Naive thymus-derived CD4-positive, alpha-beta T cell (primary cell): ENCODE measurements around the gene CELF5. TPM values are rescaled to one million over a fixed set of nuclear protein-coding genes. Genes with fewer than 3 reads are reported as not detected.

Experiments
- ATAC-seq: fragments of 150-1000 bp; cut with Tn5 transposase; 2 replicates; pipeline ENCODE4 v1.10.0; 2021; ENCODE audit warnings: mild to moderate bottlenecking, moderate library complexity
- CTCF ChIA-PET: fragments of 350-600 bp; sonication (Branson Sonifier 250); formaldehyde crosslinking; loops from one replicate; lab custom pipeline; 2021; ENCODE audit warnings: antibody characterized with exemption; lab: Charles Lee
- POLR2A ChIA-PET: fragments of 350-600 bp; sonication (Branson Sonifier 250); formaldehyde crosslinking; loops from one replicate; lab custom pipeline; 2021; ENCODE audit warnings: antibody characterized with exemption, inconsistent platforms; lab: Charles Lee
- DNase-seq, 9 donors: peaks; one replicate each; pipeline versions ENCODE4 v3.0.0 to v3.0.0-alpha.2; 2020 to 2022; ENCODE audit warnings: mixed read lengths in 1 of 9
- H3K27ac ChIP-seq: one replicate; pipeline ENCODE4 v1.7.0; 2013; ENCODE audit warnings: mild to moderate bottlenecking, low read depth, low read length, moderate library complexity
- H3K27me3 ChIP-seq, 2 donors: one replicate each; pipeline ENCODE4 v1.7.0; 2013; ENCODE audit warnings: low read length in 2 of 2, mild to moderate bottlenecking in 2 of 2, moderate library complexity in 2 of 2; ENCODE audit not compliant: control insufficient read depth in 2 of 2, insufficient read depth in 2 of 2
- H3K36me3 ChIP-seq, 3 experiments: 1 replicate in 2 of 3; 2 replicates in 1 of 3; pipeline ENCODE4 v1.7.0; 2013; ENCODE audit warnings: low read length in 3 of 3, mild to moderate bottlenecking in 3 of 3, moderate library complexity in 1 of 3; ENCODE audit not compliant: insufficient read depth in 3 of 3, control insufficient read depth in 2 of 3
- H3K4me1 ChIP-seq, 2 donors: one replicate each; pipeline ENCODE4 v1.7.0; 2013; ENCODE audit warnings: low read length in 2 of 2, mild to moderate bottlenecking in 2 of 2, moderate library complexity in 1 of 2; ENCODE audit not compliant: control insufficient read depth in 2 of 2, insufficient read depth in 2 of 2
- H3K4me3 ChIP-seq: 2 replicates; pipeline ENCODE4 v1.7.0; 2013; ENCODE audit warnings: mild to moderate bottlenecking, low read length
- H3K9me3 ChIP-seq, 3 experiments: 1 replicate in 2 of 3; 2 replicates in 1 of 3; pipeline ENCODE4 v1.7.0; 2013; ENCODE audit warnings: low read length in 3 of 3; ENCODE audit not compliant: control insufficient read depth in 2 of 3
- H3K27ac Mint-ChIP-seq, 9 donors: one replicate each; pipeline ENCODE4 v1.8.0; 2020 to 2022; ENCODE audit warnings: mixed read lengths in 9 of 9, mild to moderate bottlenecking in 8 of 9, moderate library complexity in 5 of 9, inconsistent platforms in 2 of 9
- H3K27me3 Mint-ChIP-seq, 5 donors: one replicate each; pipeline ENCODE4 v1.8.0; 2021 to 2022; ENCODE audit warnings: mixed read lengths in 5 of 5, mild to moderate bottlenecking in 1 of 5
- H3K36me3 Mint-ChIP-seq, 5 donors: one replicate each; pipeline ENCODE4 v1.8.0; 2020 to 2022; ENCODE audit warnings: mixed read lengths in 5 of 5, mild to moderate bottlenecking in 3 of 5, inconsistent platforms in 1 of 5
- H3K4me1 Mint-ChIP-seq, 7 donors: one replicate each; pipeline ENCODE4 v1.8.0; 2020 to 2022; ENCODE audit warnings: mixed read lengths in 7 of 7, mild to moderate bottlenecking in 3 of 7, inconsistent platforms in 1 of 7
- H3K4me3 Mint-ChIP-seq, 10 donors: one replicate each; pipeline ENCODE4 v1.8.0; 2020 to 2022; ENCODE audit warnings: mild to moderate bottlenecking in 10 of 10, mixed read lengths in 10 of 10, moderate library complexity in 6 of 10, inconsistent platforms in 2 of 10
- H3K9me3 Mint-ChIP-seq, 11 donors: one replicate each; pipeline ENCODE4 v1.8.0; 2020 to 2022; ENCODE audit warnings: mixed read lengths in 11 of 11, mild to moderate bottlenecking in 4 of 11, inconsistent platforms in 1 of 11, moderate library complexity in 1 of 11
- intact Hi-C, 2 donors: fragments of 100-400 bp; cut with micrococcal nuclease; formaldehyde crosslinking; loops; one replicate each; pipeline ENCODE4 v1.15.1; 2023
- polyA plus RNA-seq, 2 donors: library from polyadenylated mRNA; unstranded; fragments of 300-500 nt; fragmentation: Illumina TruSeq; gene quantifications; one replicate each; pipeline ENCODE4 v1.2.3, GENCODE V29; 2021
- total RNA-seq, 6 experiments: library from RNA in 5 of 6; stranded (reverse) in 5 of 6; gene quantifications; 1 replicate in 5 of 6; 2 replicates in 1 of 6; pipeline ENCODE4 v1.2.3 and lab custom pipeline; 2021 to 2026

The CELF5 gene
- total and polyA plus RNA-seq, 7 experiments from 2014 or later: 0.16 to 0.27 (median 0.17) TPM; not detected in 2

GRCh38 chr19:3282155-3282554 is 57.7 kb downstream of the CELF5 start:
- peaks cover 10 to 15% of the 10 kb centered on the region in 2 donors for H3K4me1 ChIP-seq
- no peak overlapping the region for H3K27ac ChIP-seq
- POLR2A ChIA-PET: no interaction called here
- no peaks in the 10 kb centered on the region for H3K27me3 ChIP-seq
- H3K4me3 ChIP-seq: no peak overlapping the region
- H3K9me3 Mint-ChIP-seq: peaks cover 0 to 2% (median 0%) of the 10 kb centered on the region in 11 donors
- no peaks in the 10 kb centered on the region for H3K9me3 ChIP-seq
- H3K4me3 Mint-ChIP-seq: no peak overlapping the region
- DNase-seq (no peak), ATAC-seq (no peak)
- peaks cover 0 to 12% (median 0%) of the 10 kb centered on the region in 5 donors for H3K27me3 Mint-ChIP-seq
- intact Hi-C loops: no loop called here
- no peaks in the 10 kb centered on the region for H3K36me3 Mint-ChIP-seq
- H3K4me1 Mint-ChIP-seq: peaks cover 0 to 22% (median 10%) of the 10 kb centered on the region in 7 donors
- no peaks in the 10 kb centered on the region for H3K36me3 ChIP-seq
- peak overlapping the region in 1 of 9 donors; percentile 22 for H3K27ac Mint-ChIP-seq
- CTCF ChIA-PET: no interaction called here

DNA sequence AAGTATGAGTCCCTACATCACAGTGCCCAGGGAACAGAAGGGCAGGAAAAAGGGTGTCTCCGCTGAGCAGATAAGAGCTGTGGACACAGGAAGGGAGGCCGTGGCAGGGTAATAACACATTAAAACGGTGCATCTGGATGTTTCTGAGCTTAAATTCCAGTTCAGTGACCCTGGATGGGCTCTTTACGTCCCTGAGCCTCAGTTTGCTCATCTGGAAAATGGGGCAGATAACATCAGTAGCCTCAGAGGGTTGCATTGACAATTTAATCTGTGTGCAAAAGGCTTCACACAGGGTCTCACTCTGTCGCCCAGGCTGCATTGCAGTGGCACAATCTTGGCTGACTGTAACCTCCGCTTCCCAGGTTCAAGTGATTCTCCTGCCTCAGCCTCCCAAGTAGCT is 58.1 kb downstream of the CELF5 start:
- ATAC-seq (no peak), DNase-seq (no peak)
- H3K4me1 ChIP-seq: peaks cover 10 to 15% of the 10 kb centered on the region in 2 donors
- H3K27me3 Mint-ChIP-seq: peaks cover 0 to 12% (median under 1%) of the 10 kb centered on the region in 5 donors
- H3K4me3 Mint-ChIP-seq: no peak overlapping the region
- H3K27ac ChIP-seq: no peak overlapping the region
- POLR2A ChIA-PET: no interaction called here
- no peaks in the 10 kb centered on the region for H3K9me3 ChIP-seq
- H3K36me3 Mint-ChIP-seq: no peaks in the 10 kb centered on the region
- H3K4me1 Mint-ChIP-seq: peaks cover 0 to 20% (median 10%) of the 10 kb centered on the region in 7 donors
- H3K27me3 ChIP-seq: no peaks in the 10 kb centered on the region
- H3K9me3 Mint-ChIP-seq: peaks cover 0 to 2% (median 0%) of the 10 kb centered on the region in 11 donors
- CTCF ChIA-PET: no interaction called here
- H3K27ac Mint-ChIP-seq: no peak overlapping the region
- H3K4me3 ChIP-seq: no peak overlapping the region
- no peaks in the 10 kb centered on the region for H3K36me3 ChIP-seq
- intact Hi-C loops: no loop called here

- DNase-seq: no peak
- peaks cover 0 to 12% (median 3%) of the 10 kb centered on the region in 5 donors for H3K27me3 Mint-ChIP-seq
- Histone ChIP-seq H3K27ac (no peak overlapping the region), H3K4me3 (no peak overlapping the region), H3K27me3 (no peaks in the 10 kb centered on the region), H3K36me3 (no peaks in the 10 kb centered on the region), H3K9me3 (no peaks in the 10 kb centered on the region), H3K4me1 (peaks cover 10 to 15% of the 10 kb centered on the region in 2 donors)
- peaks cover 0 to 18% (median 8%) of the 10 kb centered on the region in 7 donors for H3K4me1 Mint-ChIP-seq
- ATAC-seq: no peak
- CTCF ChIA-PET: interaction anchor here (1.4 kb wide), 1 partner anchor 10 kb away, joined by 4 read pairs; no protein-coding TSS in a partner anchor
- H3K27ac Mint-ChIP-seq: no peak overlapping the region
- intact Hi-C loops: no loop called here
- H3K36me3 Mint-ChIP-seq: no peaks in the 10 kb centered on the region
- no peak overlapping the region for H3K4me3 Mint-ChIP-seq
- POLR2A ChIA-PET: no interaction called here
- H3K9me3 Mint-ChIP-seq: peaks cover 0 to 2% (median 0%) of the 10 kb centered on the region in 11 donors
Measured at GRCh38 chr19:3283246-3283751, 58.8 kb downstream of the CELF5 start.

GRCh38 chr19:3283886-3284657 is 59.6 kb downstream of the CELF5 start:
- Histone ChIP-seq H3K27ac (no peak overlapping the region), H3K4me1 (peaks cover 10 to 15% of the 10 kb centered on the region in 2 donors), H3K36me3 (no peaks in the 10 kb centered on the region), H3K27me3 (no peaks in the 10 kb centered on the region), H3K9me3 (no peaks in the 10 kb centered on the region), H3K4me3 (peak overlapping the region; percentile 44)
- Mint-ChIP-seq H3K4me3 (peak overlapping the region in 4 of 10 donors; percentile 21 to 57 (median 38)), H3K27ac (peak overlapping the region in 1 of 9 donors; percentile 32), H3K27me3 (peaks cover 0 to 12% (median 5%) of the 10 kb centered on the region in 5 donors), H3K36me3 (no peaks in the 10 kb centered on the region), H3K9me3 (peaks cover 0 to 5% (median 0%) of the 10 kb centered on the region in 11 donors), H3K4me1 (peaks cover 0 to 18% (median 8%) of the 10 kb centered on the region in 7 donors)
- ATAC-seq (no peak), DNase-seq (no peak)
- CTCF ChIA-PET: interaction anchor here (0.6 to 1.4 kb wide), 2 partner anchors 11 to 218 kb away, joined by 4 to 5 read pairs; no protein-coding TSS in a partner anchor
- intact Hi-C loops: no loop called here
- POLR2A ChIA-PET: interaction anchor here (1.4 kb wide), 1 partner anchor 8 kb away, joined by 4 read pairs; no protein-coding TSS in a partner anchor

DNA sequence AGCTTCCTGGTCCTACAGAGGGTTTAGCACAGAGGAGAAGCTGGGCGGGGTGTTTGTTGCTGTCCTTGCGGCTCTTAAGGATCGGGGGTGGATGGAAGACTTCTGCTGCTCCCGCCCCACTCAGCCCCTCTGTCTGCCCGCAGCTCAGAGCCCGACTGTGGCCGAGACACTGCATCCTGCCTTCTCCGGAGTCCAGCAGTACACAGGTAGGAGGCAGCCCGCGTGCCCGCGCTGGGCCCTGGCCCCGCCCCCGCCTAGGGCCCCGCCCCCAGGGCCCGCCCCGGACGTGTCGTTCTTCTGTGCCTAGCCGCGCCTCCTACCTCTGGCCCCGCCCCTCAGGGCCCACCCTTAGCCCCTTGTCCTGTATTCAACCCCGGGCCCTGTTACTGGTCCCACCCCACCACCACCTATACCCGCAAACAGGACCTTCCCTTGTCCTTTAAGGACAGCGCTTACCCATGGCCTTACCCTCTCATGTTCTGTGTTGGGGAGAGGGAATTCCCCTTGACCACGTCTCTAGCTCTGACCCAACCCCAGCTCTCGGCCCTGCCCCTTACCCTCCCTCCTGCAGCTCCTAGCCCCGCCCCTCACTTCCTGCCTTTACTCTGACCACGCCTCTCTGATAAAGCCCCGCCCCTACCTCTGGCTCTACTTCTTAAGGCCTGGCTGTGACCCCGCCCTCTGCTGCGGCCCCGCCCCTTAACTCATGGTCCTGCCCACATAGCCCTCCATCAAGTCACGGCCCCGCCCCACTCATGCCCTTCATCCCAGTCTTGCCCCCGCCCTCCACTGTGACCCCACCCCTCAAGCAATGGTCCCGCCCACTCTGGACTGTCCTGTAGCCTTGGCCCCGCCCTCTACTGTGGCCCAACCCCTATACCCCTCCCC is 60.5 kb downstream of the CELF5 start:
- no peaks in the 10 kb centered on the region for H3K9me3 ChIP-seq

More for the DNA sequence above, 60.5 kb downstream of the CELF5 start:
- peak; percentile 40 to 83 (median 57) for DNase-seq
- Mint-ChIP-seq H3K9me3 (peaks cover 0 to 5% (median 0%) of the 10 kb centered on the region in 11 donors), H3K27me3 (peaks cover 0 to 12% (median 5%) of the 10 kb centered on the region in 5 donors), H3K4me3 (peak overlapping the region in 9 of 10 donors; percentile 16 to 64 (median 54)), H3K4me1 (peaks cover 0 to 18% (median 8%) of the 10 kb centered on the region in 7 donors), H3K27ac (peak overlapping the region in 2 of 9 donors; percentile 68 to 70), H3K36me3 (no peaks in the 10 kb centered on the region)
- peak; percentile 84 for ATAC-seq
- CTCF ChIA-PET: interaction anchor here (0.6 to 1.4 kb wide), 2 partner anchors 12 to 217 kb away, joined by 4 to 5 read pairs; no protein-coding TSS in a partner anchor
- intact Hi-C loops: loop anchor here (1.0 kb wide), 1 partner anchor 9 kb away; no protein-coding TSS in a partner anchor
- Histone ChIP-seq H3K36me3 (no peaks in the 10 kb centered on the region), H3K27ac (no peak overlapping the region), H3K27me3 (no peaks in the 10 kb centered on the region), H3K4me3 (peak overlapping the region; percentile 44), H3K4me1 (peaks cover 10 to 15% of the 10 kb centered on the region in 2 donors)
- POLR2A ChIA-PET: interaction anchor here (1.4 kb wide), 1 partner anchor 9 kb away, joined by 4 read pairs; no protein-coding TSS in a partner anchor
